GM21447 (cell line): ENCODE results near the gene LRSAM1.
A peak's percentile ranks its signal among the peaks of the same experiment; 100 is the strongest.

Source experiments
- ATAC-seq: cut with Tn5 transposase; IDR thresholded peaks from one replicate; pipeline ENCODE4 v1.9.1; 2021; ENCODE audit not compliant: unreplicated experiment

The LRSAM1 gene

GRCh38 chr9:127424676-127424999, 26.7 kb upstream of the LRSAM1 start:
- ATAC-seq: peak; percentile 17

- ATAC-seq: no peak
These were observed 24.6 kb upstream of the LRSAM1 start for GRCh38 chr9:127426756-127427155.

GRCh38 chr9:127428348-127428747, 23.0 kb upstream of the LRSAM1 start:
- ATAC-seq: no peak

GRCh38 chr9:127430415-127430814, 20.9 kb upstream of the LRSAM1 start:
- ATAC-seq: no peak

GRCh38 chr9:127437497-127438264, 13.6 kb upstream of the LRSAM1 start:
- ATAC-seq: no peak

- ATAC-seq: no peak
These were observed 12.9 kb upstream of the LRSAM1 start for GRCh38 chr9:127438394-127438793.

GRCh38 chr9:127444283-127444920, 6.9 kb upstream of the LRSAM1 start:
- no peak for ATAC-seq

GRCh38 chr9:127444921-127445850, 6.1 kb upstream of the LRSAM1 start:
- ATAC-seq: no peak

- no peak for ATAC-seq
These were observed 5.2 kb upstream of the LRSAM1 start for GRCh38 chr9:127445851-127446712.

- no peak for ATAC-seq
These were observed 4.4 kb upstream of the LRSAM1 start for GRCh38 chr9:127446713-127447415.

GRCh38 chr9:127447416-127448111, 3.7 kb upstream of the LRSAM1 start:
- no peak for ATAC-seq

- no peak for ATAC-seq
These were observed 3.1 kb upstream of the LRSAM1 start for GRCh38 chr9:127448112-127448805.

- no peak for ATAC-seq
These were observed 1.9 kb upstream of the LRSAM1 start for GRCh38 chr9:127449332-127449966.

- ATAC-seq: no peak
These were observed 1.0 kb upstream of the LRSAM1 start for GRCh38 chr9:127450243-127450760.

- ATAC-seq: no peak
These were observed 223 bp downstream of the LRSAM1 start for GRCh38 chr9:127451608-127451857.

GRCh38 chr9:127451858-127452656, 747 bp downstream of the LRSAM1 start:
- ATAC-seq: no peak

- ATAC-seq: no peak
These were observed 1.4 kb downstream of the LRSAM1 start for GRCh38 chr9:127452691-127453090.
